Suppressor macrophage treated with lipopolysaccharide for 1 hour (primary cell): ENCODE data around the gene ADAMTS16.

Source experiments
- DNase-seq, 3 donors: peaks; one replicate each; pipeline ENCODE4 v3.0.0-alpha.2; 2020 to 2022

ADAMTS16 gene

DNA sequence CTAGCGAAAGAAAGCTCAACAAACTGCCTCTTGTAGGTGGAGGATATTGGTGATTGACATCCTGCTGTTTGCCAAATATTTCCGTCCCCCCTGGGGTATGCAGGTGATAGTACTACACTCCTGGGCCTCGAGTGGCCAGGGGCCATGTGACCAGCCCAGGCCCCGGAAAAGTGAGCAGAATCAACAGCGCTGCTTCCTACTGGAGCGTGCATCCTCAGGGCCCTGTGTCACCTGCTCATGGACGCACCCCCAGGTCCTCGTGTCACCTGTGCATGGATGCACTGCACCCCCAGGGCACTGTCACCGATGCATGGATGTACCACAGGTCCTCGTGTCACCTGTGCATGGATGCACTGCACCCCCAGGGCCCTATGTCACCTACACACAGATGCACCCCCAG, 43.8 kb downstream of the ADAMTS16 start:
- DNase-seq, result no peak

DNA sequence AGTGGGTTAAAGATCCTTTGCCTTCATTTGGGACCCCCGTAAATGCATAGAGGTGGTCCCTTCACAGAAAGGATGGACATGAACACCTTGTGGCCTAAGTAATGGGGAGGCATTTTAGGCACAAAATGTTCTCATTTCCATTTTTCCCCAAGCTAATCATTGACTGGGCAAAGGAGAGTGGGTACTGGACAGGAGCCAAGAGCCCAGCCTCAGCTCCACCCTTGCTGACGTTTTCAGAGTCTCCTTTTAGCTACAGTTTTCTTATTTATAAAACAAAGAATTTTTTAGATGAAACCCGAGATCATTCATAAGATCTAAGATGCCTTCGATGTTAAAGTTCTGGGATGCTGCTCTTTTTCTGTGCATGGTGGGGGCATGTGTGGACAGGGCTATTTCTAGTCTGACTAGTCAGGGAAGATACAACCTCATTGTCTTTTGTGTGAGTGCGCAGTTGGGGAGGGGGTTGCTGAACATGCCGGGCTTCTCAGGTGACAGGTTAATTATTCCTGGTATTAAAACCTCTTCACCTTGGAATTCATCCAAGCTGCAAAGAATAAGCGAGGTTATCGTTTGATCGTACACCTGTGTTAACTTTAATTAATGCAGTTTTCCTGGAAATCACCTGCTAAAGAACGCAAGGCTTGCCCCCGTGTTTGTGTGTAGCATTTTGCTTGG, 48.4 kb downstream of the ADAMTS16 start:
- no peak for DNase-seq

DNA sequence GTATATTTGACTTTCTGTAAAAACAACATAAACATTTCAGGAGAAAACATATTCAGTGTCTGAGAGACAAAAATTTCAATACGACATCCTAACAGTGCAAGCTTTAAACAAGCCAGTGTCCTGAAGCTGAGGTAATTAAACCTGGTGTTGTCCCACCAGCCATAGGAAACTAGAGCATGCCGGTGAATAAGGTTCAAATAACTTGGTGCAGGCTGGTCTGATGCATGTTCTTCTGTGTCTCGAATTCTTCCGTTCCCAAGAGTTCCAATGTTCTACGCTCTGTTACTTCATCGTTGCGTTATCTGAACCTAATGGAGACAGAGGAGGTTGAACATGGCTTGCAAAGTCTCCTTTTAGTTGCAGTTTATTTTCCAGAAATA, 48.9 kb downstream of the ADAMTS16 start:
- DNase-seq, result no peak

DNA sequence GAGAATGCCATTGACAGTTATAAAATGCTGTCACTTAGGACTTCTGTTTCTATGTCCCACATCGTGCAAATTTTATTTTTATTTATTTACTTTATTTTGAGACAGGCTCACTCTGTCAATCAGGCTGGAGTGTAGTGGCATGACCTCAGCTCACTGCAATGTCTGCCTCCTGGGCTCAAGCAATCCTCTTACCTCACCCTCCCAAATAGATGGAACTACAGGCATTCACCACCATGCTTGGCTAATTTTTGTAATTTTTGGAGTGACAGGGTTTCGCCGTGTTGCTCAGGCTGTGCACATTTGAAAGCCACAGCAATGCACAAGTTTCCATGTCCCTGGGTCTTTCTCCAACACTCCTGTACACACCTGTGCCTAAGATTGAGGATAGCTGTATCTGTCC, 51.8 kb downstream of the ADAMTS16 start:
- no peak for DNase-seq

DNA sequence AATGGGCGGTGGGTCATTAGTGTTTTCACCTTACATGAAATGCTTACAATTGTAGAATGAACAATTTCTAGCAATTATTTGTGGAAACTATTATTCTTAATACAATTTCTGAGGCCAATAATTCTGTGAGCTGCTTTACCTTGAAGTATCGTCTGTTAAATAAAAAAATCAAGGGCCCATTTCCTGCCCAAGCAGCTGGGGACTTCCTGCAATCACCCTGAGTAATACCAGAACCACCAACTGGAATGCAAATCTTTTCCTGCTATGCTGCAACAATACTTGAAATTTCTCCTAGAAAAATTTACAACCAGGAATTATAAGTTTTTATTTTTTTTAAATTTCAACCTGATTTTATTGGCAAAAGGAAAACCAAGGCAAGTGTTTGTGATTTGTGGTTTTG, 52.6 kb downstream of the ADAMTS16 start:
- DNase-seq, result no peak

DNA sequence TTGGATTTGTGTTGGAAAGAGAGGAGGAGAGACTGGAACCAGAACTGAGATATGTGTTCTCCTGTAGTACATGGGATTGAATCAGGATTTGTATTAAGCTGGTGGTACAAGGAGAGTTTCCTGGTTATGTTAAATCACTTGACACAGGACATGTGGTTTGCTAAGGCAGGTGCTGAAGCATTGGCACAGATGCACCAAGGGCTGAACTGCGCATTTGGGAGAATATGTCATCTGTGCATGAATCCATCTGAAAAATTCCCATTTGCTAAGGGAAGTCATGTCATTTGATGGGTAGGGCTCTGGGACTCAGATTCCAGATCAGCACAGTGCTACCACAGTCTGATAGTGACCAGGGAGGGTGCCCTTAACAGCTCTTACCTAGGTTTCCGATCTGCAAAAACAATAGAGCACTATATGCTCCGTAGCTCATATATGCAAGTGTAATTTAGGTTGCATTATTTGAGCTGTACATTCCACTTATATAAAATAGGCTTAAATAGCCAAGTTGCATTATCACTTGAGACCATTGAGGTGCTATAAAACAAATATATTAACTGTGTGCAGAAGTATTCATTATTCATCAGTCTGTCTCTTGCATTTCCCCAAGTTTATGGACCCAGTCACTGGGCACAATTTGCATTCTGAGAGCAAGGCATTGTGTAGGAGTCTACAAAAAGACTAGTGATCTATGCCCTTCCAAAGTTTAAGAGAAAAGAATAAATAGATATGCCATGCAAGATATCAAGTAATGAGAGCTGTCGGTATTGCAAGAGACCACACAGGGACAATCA, 55.2 kb downstream of the ADAMTS16 start:
- DNase-seq, result no peak

DNA sequence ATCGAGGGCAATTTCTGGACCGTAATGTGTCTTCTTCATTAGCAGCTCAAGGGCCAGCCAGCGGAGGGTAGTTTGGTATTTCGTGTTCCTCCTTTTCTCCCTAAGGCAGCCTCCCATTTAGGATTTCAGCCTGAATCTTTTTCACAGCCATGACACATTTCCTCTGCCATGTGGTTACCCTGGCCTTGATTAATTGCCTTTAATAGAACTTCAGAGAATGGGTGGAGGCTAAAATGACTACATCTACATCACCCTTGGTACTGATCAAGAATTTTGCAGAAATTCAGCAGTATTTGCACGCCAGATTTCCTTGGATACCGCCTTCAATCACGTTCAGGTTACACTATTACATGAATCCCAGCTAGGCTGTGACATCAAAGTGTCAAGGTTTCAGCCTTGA, 58.0 kb downstream of the ADAMTS16 start:
- no peak for DNase-seq

DNA sequence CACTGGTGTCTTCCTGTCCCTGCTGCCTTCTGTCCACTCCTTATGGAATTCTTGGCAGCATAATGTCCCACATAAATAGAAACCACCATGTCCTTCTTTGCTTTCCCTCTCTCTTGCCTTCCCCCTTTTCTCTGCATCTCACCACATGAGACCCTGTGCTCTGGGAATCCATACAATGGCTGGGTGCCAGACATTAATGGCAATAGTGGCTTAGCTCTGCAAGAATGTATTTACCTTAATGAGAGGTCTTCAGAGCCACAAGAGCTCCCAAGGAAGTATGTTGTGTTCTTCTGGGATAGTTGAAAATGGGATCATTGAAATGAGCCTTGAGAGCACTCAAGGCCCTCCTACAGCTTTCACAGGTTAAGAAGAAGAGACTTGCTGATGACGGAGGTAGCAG, 58.7 kb downstream of the ADAMTS16 start:
- no peak for DNase-seq

DNA sequence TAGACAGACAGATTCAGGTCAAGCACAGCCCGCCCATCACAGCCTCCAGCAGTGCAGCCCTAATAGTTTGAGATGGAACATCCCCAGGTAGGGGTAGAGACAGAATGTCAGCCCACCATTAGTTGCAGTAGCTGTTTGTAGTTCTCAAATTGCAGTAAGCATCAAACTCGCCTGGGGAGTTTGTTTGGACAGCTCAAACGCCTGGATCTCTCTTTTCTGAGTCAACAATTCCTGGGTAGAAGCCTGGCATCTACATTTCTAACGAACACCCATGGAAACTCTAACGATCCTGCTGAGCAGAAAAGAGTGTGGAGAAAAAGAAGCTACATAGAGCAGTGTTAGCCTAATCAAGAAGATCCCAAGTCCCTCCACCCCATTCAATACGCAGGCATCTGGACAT, 59.4 kb downstream of the ADAMTS16 start:
- no peak for DNase-seq

DNA sequence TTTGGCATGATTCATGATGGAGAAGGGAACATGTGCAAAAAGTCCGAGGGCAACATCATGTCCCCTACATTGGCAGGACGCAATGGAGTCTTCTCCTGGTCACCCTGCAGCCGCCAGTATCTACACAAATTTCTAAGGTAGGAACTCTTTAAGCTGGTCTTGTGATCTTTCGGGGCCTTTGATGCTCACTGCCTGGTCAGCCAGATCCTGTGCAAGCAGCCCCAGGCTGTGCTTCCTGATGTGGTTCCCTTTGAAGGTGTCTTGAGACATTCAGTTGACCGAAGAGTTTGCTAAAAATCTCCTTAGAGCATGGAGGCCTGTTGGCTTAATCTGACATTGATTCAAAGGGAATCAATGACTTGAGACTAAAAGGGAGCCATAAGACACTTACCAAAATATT, 60.0 kb downstream of the ADAMTS16 start:
- no peak for DNase-seq

DNA sequence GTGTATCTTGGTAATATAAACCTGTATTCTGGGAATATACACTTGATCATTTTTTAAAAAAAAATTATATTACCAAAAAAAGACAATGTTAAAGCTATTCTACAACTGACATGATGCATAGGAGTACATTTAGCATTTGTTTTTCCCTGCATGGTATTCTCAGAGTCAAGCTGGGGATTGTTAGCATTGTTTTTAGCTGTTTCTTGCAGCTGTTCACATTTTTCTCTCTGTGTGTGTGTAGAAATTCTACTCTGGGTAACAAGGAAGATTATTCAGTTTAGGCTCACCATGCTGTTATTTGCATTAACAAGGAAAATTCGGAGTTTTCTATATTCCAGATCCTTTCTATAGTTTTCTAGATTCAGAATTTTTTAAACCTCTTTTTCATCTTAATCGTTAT, 62.2 kb downstream of the ADAMTS16 start:
- DNase-seq, result no peak

DNA sequence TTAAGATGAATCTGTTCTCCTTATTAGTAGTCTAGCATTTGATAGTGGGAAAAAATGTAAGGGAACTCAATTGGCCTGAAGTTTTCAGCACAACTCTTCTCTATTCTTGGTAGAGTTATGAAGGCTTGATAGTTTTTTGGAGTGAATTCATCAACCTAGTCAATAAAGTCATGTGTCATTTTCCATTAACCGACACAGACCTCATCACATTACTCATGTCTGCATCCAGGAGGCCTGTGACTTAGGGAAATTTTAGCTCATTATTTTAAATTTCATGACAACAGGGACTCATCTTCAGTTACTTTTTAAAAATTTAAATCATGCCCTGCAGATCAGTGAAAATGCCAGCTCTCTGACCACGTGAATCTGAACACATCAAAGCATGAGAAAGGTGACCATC, 63.3 kb downstream of the ADAMTS16 start:
- DNase-seq, result no peak

DNA sequence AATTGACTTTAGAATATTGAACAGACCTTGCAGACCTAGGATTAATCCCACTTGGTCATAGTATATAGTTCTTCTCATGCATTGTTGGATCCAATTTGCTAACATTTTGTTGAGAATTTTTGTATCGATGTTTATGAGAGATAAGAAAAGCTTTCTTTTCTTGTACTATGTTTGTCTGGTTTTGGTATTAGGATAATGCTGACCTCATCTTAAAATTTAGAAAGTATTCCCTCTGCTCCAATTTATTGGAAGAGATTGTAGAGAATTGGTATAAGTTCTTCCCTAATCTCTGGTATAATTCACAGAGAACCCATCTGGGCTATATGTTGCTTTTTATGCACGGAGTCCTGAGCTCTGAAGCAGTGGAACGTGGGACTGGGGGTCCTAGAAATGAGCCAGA, 67.7 kb downstream of the ADAMTS16 start:
- no peak for DNase-seq

DNA sequence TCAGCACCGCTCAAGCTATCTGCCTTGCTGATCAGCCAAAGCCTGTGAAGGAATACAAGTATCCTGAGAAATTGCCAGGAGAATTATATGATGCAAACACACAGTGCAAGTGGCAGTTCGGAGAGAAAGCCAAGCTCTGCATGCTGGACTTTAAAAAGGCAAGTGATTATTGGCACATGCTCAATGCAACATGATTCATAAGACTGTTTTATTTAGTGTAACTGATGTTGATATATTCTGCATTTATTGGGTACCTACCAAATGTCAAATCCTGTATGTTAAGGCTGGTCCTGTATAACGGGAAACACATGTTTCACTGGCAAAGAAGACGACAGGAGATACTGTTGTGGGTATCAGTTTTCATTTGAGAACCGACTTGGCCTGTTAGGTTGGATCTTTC, 69.0 kb downstream of the ADAMTS16 start:
- DNase-seq, result no peak

DNA sequence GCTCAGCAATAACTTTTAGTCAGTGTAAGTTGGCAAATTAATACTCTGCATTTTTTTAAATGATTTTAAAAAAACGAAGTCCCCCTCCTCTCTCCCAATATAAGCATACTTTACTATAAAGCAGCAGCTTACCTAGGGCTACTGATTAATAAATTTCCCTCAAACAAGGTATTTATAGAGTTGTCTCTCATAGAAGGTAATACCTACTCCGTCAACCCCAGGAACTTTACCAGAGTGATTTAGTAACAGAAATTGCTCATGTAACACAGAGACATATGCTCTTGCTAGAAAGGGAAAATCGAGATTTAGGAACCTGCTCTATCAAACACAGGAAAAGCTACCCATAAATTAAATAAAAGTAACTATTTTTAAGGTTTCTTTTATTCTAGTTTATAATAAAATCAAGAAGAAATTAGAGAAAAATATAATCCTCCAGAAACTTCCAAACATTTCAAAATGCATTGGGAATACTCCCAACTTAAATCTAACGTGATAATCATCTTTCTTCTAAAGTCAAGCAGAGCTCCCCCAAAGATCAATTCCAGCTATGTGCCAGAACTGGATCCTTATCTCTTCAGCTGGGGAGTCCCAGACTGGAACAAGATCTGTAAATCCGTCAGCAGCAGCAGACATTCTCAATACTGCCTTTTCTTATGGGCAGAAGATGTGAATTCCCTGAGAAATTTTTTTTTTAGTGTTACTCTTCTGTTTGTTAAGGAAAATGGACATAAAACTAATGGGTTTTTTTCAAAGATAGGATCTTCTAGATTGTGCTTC, 69.6 kb downstream of the ADAMTS16 start:
- DNase-seq, result no peak

DNA sequence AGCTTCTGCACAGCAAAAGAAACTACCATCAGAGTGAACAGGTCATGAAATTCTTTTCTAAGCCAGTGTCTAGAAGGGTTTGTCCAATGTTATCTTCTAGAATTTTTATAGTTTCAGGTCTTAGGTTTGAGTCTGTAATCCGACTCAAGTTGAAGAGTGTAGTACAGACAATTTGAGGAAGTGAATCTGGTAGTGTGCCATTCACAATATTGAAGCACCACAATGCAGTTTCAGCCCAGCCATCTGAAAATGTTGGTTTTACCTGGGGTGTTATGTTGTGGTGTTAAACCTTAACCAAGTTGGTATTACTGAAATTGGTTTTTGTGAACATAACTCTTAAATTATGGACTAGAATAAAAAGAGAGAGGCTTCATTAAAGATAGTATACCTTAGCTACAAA, 77.2 kb downstream of the ADAMTS16 start:
- no peak for DNase-seq

DNA sequence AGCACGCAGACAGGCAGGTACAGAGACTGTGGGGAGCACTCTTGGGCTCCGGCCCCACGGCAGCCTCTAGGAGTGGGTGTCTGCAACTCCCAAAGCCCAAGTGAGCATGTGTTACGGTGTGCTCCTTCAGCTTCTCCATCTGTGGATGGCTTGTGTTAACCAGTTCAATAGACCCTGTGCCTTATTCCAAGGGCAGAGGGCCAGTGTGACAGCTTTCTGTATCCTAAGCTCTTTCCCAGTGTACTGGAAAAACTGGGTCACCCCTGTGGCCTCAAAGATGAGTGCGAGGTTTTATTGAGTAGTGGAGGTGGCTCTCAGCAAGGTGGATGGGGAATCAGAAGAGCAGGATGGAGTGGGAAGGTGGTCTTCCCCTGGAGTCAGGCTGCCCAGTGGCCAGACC, 78.3 kb downstream of the ADAMTS16 start:
- no peak for DNase-seq

DNA sequence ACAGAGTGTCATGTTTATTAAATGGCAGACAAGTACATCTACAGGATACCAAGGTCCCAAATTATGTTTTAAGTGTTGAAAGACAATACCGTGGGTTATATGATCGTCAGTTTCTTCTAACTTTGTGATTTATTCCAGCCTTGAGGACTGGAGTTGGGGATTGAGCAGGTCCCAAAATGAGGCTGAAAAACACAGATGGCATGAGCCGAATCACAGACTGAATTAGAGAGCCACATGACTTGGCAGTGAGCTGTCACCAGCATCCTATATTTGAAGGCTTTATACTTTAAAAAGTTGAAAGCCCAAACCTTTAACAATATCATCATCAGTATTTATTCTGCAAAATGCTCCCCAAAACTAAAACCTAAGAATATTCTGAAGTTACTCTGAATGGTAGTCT, 79.4 kb downstream of the ADAMTS16 start:
- no peak for DNase-seq

DNA sequence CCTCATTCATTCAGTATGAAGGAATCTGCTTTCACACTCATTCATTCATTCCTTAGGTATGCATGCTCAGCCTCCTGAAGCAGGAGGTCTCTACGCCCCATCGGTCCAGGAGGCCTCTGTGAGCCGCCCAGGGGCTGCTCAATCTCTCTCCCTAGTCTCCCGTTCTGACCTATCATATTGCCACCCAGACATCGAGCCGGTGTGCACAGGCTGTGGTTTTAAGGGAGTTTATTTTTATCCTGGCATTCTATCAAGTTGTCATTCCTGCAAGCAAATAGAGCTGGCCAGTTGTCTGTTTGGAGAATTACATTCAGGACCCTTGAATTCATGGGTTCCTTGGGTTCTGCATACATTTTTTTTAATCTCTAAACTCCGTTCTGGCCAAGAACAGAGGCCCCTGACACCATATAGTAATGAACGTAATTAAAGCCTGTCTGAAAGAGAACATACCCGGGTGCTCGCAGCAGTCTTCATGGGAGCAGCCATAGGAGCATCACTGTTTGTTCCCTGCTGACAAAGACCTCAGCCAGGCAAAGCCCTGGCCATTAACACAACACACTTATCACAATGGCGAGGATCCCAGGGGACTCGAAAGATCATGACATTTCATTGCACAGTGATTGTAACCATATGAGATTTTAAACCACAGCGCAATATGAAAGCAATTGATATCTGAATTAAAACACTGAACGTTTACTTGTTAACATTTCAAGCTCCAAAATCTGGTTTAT, 80.9 kb downstream of the ADAMTS16 start:
- DNase-seq, result no peak

DNA sequence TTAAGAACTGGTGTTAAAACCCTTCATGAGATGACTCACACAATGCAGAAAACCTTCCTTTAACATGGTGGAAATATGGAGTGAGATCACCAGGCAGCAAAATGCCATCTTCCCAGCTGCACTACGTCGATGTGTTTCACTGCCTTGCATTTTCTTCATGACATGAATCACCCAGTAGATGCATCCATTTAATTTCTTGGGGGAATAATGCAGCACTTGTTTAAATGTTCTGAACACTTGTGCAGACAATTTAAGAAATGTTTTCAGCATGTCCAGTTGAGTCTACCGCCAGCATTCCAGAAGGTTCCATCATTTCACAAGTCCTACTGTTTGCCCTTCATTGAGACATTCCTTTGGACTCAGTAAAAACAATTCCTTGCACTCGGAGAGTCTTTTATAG, 81.6 kb downstream of the ADAMTS16 start:
- DNase-seq, result no peak

DNA sequence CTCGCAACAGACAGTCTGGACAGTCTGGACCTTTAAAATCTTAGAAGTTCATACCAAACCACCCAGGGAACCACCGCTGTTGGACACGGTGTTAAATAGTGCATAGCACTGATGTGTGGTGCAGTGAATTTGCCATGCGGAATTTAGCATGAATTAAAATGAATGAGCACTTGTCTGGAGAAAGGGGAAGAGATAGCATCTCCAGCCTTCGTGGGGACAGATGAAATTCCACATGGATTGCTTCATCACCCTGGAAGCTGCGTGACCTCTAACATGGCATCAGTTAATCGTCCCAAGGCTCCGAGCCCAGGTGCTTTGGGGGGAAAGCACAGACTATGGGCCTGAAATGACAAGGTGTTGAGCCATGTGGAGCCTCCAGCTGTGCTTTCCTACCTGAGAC, 91.4 kb downstream of the ADAMTS16 start:
- no peak for DNase-seq

DNA sequence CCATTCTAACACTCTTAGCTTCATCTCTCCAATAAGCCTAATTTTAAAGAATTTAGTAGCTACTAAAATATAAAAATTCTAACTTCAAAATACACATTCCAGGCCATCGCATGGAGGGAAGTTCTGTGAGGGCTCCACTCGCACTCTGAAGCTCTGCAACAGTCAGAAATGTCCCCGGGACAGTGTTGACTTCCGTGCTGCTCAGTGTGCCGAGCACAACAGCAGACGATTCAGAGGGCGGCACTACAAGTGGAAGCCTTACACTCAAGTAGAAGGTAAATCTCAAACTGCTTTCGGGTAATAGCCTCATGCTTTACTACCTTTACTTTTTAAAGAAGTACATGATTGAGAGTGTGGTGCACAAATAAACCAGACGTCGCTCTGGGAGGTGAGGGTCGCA, 94.8 kb downstream of the ADAMTS16 start:
- DNase-seq, result no peak

DNA sequence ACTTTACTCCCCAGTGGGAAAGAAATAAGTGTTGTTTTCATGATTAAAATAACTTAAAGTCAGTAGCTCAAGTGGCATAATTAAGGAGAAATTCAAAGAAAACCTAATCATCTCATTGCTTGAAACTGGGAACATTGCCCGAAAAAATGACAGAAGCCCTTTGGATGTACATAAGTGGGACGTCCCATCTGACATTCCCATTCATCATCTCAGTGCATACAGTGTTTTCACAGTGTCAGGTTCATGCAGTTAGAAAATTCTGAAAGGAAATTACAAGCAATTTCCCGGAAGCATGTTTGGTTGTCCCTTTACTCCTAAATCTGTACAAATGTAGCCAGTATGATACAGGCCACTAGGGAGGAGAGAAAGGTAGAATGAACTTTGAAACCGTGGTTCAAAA, 95.6 kb downstream of the ADAMTS16 start:
- DNase-seq, result no peak
